Breast epithelium (tissue), 4 donors: ENCODE results near the gene PPP2R2B. TPM values are rescaled to one million over a fixed set of nuclear protein-coding genes. Genes with fewer than 3 reads are reported as not detected.

Experiments
- DNase-seq, 2 donors: peaks; one replicate each; pipeline ENCODE4 v3.0.0-alpha.2; 2019; ENCODE audit warnings: low spot score in 2 of 2
- H3K27ac ChIP-seq, 2 donors: fragments of 200-600 bp; sonication (generic) in 1 of 2; one replicate each; pipeline ENCODE4 v1.5.1; 2016 to 2019; ENCODE audit warnings: mild to moderate bottlenecking in 1 of 2
- H3K27me3 ChIP-seq, 2 donors: fragments of 200-600 bp; sonication (generic) in 1 of 2; one replicate each; pipeline versions ENCODE4 v1.5.1 to v1.6.0; 2017 to 2019; ENCODE audit warnings: control low read depth in 1 of 2, mild to moderate bottlenecking in 1 of 2
- H3K36me3 ChIP-seq: fragments of 200-600 bp; one replicate; pipeline ENCODE4 v1.5.1; 2019
- H3K4me1 ChIP-seq, 2 donors: fragments of 200-600 bp; sonication (generic); one replicate each; pipeline ENCODE4 v1.5.1; 2016 to 2019; ENCODE audit warnings: control low read depth in 1 of 2
- H3K4me3 ChIP-seq, 3 donors: fragments of 200-600 bp; sonication (generic); 1 replicate in 2 of 3; 2 replicates in 1 of 3; pipeline ENCODE4 v1.5.1; 2016 to 2019; ENCODE audit warnings: mild to moderate bottlenecking in 3 of 3, moderate library complexity in 2 of 3
- H3K9me3 ChIP-seq, 2 donors: fragments of 200-600 bp; sonication (generic) in 1 of 2; one replicate each; pipeline ENCODE4 v1.5.1; 2016 to 2019; ENCODE audit warnings: control low read depth in 1 of 2
- POLR2A ChIP-seq: fragments of 450-650 bp; IDR thresholded peaks from one replicate; pipeline ENCODE4 v1.6.1; 2016; ENCODE audit warnings: antibody characterized with exemption, mild to moderate bottlenecking, moderate library complexity
- POLR2AphosphoS5 ChIP-seq, 3 donors: sonication (generic); formaldehyde crosslinking; IDR thresholded peaks; one replicate each; pipeline ENCODE4 v1.6.1; 2017; ENCODE audit warnings: antibody characterized with exemption in 3 of 3
- intact Hi-C: fragments of 100-400 bp; cut with DNase I; formaldehyde crosslinking; loops from one replicate; pipeline ENCODE4 v1.15.1; 2023; ENCODE audit warnings: low total_unique reads
- total RNA-seq, 3 donors: library from RNA; depleted of rRNA; stranded (reverse); fragments of >200 nt; gene quantifications; one replicate each; pipeline ENCODE4 v1.1.0, GENCODE V29; 2016
- TF ChIP-seq, protein P1 (sequence below), 3 donors: fragments of 450-650 bp; IDR thresholded peaks; one replicate each; pipeline ENCODE4 v1.5.1; 2016 to 2017; ENCODE audit warnings: antibody characterized with exemption in 3 of 3, mild to moderate bottlenecking in 3 of 3, moderate library complexity in 3 of 3

The PPP2R2B gene
- total RNA-seq, 3 donors from 2014 or later: 0.33 to 1.8 (median 1.6) TPM

DNA sequence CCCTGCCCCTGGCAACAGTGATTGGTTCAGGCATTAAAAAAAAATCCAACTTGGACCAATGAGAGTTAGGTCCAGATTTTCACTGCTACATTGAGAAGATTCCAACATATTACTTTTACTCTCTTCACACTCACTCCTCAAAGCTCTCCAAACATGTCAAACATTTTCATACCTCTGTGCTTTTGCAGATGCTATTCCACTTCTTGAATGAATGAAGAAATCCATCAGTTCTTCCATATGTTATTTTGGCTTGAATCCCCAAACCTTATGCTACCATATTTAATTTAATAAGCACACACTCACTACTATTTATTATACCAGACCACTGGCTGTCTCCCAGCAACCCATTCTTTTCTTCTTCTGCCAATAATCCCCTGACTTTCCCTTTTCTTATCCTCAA lies 87.1 kb downstream of the PPP2R2B start:
- intact Hi-C loops: no loop called here
- Histone ChIP-seq H3K27me3 (no peaks in the 10 kb centered on the region), H3K9me3 (no peaks in the 10 kb centered on the region), H3K4me1 (no peaks in the 10 kb centered on the region), H3K36me3 (no peaks in the 10 kb centered on the region), H3K4me3 (no peak overlapping the region), H3K27ac (no peak overlapping the region)
- DNase-seq: no peak
- no peak for TF ChIP-seq POLR2A
- TF ChIP-seq, protein P1, sequence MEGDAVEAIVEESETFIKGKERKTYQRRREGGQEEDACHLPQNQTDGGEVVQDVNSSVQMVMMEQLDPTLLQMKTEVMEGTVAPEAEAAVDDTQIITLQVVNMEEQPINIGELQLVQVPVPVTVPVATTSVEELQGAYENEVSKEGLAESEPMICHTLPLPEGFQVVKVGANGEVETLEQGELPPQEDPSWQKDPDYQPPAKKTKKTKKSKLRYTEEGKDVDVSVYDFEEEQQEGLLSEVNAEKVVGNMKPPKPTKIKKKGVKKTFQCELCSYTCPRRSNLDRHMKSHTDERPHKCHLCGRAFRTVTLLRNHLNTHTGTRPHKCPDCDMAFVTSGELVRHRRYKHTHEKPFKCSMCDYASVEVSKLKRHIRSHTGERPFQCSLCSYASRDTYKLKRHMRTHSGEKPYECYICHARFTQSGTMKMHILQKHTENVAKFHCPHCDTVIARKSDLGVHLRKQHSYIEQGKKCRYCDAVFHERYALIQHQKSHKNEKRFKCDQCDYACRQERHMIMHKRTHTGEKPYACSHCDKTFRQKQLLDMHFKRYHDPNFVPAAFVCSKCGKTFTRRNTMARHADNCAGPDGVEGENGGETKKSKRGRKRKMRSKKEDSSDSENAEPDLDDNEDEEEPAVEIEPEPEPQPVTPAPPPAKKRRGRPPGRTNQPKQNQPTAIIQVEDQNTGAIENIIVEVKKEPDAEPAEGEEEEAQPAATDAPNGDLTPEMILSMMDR (IDR thresholded peaks at IDR 0.05): no peak
- TF ChIP-seq POLR2AphosphoS5 (IDR thresholded peaks at IDR 0.05): no peak

DNA sequence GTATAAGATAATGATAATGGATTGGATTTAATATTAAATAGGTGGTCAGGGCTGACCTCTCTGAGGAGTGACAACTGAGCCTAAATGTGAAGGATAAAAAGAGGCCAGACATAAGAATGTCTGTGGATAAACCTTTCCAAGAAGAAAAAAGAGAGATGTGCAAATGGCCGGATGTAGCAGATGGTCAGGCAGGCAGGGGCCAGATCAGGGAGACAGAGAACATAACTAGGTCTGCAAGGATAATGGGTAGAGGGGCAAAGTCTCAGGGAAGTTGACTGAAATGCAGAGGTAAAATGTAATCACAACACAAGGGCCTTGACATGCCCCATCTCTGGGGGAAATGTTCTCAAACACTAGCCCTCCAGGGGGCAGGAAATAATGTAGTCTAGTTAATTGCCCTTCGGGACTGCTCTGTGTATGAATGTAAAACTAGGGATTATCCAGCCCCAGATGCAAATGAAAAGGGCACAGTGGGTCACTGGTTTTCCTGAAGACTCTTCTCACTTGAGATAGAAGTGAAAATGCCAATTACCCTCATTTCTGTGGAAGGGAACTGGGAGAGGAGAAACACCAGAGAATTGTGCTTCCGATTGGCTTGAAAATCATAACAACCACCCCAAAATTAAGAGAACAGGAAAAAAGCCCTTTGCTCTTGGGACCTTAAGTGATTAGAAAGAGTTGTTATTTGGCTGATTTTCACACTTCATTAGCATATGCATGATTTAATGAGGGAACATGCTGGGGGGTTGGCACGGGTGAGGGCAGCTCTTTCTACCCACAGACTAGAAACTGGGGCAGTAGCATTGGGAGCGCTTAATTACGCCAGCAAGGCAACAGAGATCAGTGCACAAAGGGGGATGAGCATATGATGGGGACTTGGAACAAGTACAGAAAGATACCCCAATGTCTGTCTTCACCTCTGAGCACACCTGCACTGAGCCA lies 88.6 kb downstream of the PPP2R2B start:
- H3K9me3 ChIP-seq: no peaks in the 10 kb centered on the region
- H3K27me3 ChIP-seq: no peaks in the 10 kb centered on the region
- DNase-seq: no peak
- H3K4me1 ChIP-seq: no peaks in the 10 kb centered on the region
- H3K36me3 ChIP-seq: no peaks in the 10 kb centered on the region
- no peak overlapping the region for H3K27ac ChIP-seq
- H3K4me3 ChIP-seq: no peak overlapping the region
- intact Hi-C loops: no loop called here
- TF ChIP-seq POLR2AphosphoS5 (IDR thresholded peaks at IDR 0.05): no peak
- TF ChIP-seq, protein P1 (IDR thresholded peaks at IDR 0.05): no peak
- TF ChIP-seq POLR2A: no peak

DNA sequence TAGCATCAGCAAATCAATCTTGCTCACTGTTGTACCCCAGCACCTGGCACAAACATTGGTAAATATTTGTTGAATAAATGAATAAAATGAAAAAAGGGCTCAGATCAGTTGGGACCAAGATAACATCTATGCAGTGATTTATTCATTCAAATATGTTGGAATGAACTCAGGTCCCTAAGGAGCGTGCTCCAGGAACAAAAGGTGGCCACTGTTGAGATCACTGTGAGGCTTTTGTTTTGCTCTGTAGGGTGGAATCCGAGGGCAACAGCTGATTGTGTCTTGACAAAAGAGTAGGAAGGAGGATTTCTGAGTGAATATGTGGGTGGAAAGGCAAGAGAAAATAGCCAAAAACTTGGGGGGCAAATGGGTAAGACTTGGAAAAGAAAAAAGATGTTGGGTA lies 89.7 kb downstream of the PPP2R2B start:
- TF ChIP-seq POLR2A (no peak), POLR2AphosphoS5 (IDR thresholded peaks at IDR 0.05) (no peak)
- TF ChIP-seq, protein P1 (IDR thresholded peaks at IDR 0.05): no peak
- Histone ChIP-seq H3K4me1 (no peaks in the 10 kb centered on the region), H3K4me3 (no peak overlapping the region), H3K36me3 (no peaks in the 10 kb centered on the region), H3K27me3 (no peaks in the 10 kb centered on the region), H3K9me3 (no peaks in the 10 kb centered on the region), H3K27ac (no peak overlapping the region)
- no peak for DNase-seq
- intact Hi-C loops: no loop called here

DNA sequence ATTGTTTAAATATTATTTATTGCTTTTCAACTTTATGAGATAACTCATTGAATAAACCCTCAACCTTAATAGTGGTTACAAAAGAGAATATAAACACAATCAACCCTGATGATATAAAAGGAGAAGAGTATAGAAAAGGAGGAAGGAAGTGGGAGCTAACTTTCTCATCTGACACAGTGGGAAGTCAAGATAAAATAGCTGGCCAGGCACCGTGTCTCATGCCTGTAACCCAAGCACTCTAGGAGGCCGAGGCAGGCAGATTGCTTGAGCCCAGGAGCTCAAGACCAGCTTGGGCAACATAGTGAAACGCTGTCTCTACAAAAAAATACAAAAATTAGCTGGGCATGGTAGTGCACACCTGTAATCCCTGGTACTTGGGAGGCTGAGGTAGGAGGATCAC lies 93.5 kb downstream of the PPP2R2B start:
- intact Hi-C loops: no loop called here
- Histone ChIP-seq H3K4me1 (no peaks in the 10 kb centered on the region), H3K4me3 (no peak overlapping the region), H3K9me3 (no peaks in the 10 kb centered on the region), H3K36me3 (no peaks in the 10 kb centered on the region), H3K27ac (no peak overlapping the region), H3K27me3 (no peaks in the 10 kb centered on the region)
- TF ChIP-seq, protein P1 (IDR thresholded peaks at IDR 0.05): no peak
- TF ChIP-seq POLR2A (no peak), POLR2AphosphoS5 (IDR thresholded peaks at IDR 0.05) (no peak)
- no peak for DNase-seq

DNA sequence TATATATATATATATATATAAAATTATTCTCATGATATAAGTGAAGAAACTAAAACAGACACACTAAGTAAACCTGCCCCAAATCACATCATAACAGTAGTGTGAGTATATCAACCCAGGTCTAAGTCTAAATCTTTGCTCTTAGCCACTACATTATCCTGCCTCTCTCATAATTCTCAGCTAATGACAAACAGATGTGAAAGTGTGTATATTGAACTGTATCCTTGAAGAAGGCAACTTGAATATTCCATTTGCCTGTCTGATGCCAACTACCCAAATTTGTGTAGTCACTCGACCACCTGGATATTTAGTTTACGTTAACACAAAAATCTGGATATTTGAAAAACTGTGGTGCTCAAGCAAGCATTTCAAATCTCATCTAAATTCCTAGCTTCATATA lies 97.4 kb downstream of the PPP2R2B start:
- H3K27me3 ChIP-seq: no peaks in the 10 kb centered on the region
- H3K4me1 ChIP-seq: no peaks in the 10 kb centered on the region
- H3K27ac ChIP-seq: no peak overlapping the region
- no peak overlapping the region for H3K4me3 ChIP-seq
- H3K9me3 ChIP-seq: no peaks in the 10 kb centered on the region
- TF ChIP-seq POLR2A: no peak
- no peak for DNase-seq
- intact Hi-C loops: no loop called here
- no peaks in the 10 kb centered on the region for H3K36me3 ChIP-seq
